Body of pancreas (tissue), 4 donors: ENCODE results near the gene GALNT5.
"Not testable (repeated sequence)": the region's sequence is repeated elsewhere in the genome, so short reads cannot be mapped to it uniquely, and the experiment has no call there.

Experiments
- CTCF ChIP-seq, 7 experiments: fragments of 450-650 bp in 4 of 7; fragments of 200-600 bp in 3 of 7; sonication (generic) in 3 of 7; IDR thresholded peaks; one replicate each; pipeline ENCODE4 v1.5.1; 2016 to 2019; ENCODE audit warnings: antibody characterized with exemption in 7 of 7
- POLR2A ChIP-seq, 3 donors: fragments of 450-650 bp; IDR thresholded peaks; one replicate each; pipeline ENCODE4 v1.6.1; 2016; ENCODE audit warnings: antibody characterized with exemption in 3 of 3, mild to moderate bottlenecking in 2 of 3

GRCh38 chr2:157341381-157341780, 83.9 kb downstream of the GALNT5 start:
- TF ChIP-seq CTCF, POLR2A (IDR thresholded peaks at IDR 0.05): not testable (repeated sequence)
